Renal cortex interstitium (tissue), 11 donors: ENCODE measurements around the gene RAB9B. TPM values are rescaled to one million over a fixed set of nuclear protein-coding genes. Genes with fewer than 3 reads are reported as not detected.
A peak's percentile ranks its signal among the peaks of the same experiment; 100 is the strongest.
"Not testable (repeated sequence)": the region's sequence is repeated elsewhere in the genome, so short reads cannot be mapped to it uniquely, and the experiment has no call there.

Experiments
- DNase-seq, 11 donors: peaks; one replicate each; pipeline ENCODE4 v3.0.0-alpha.2; 2013; ENCODE audit warnings: low read depth in 9 of 11, low spot score in 4 of 11; ENCODE audit errors: extremely low read depth in 1 of 11
- polyA plus RNA-seq, 3 donors: library from polyadenylated mRNA; unstranded; fragments of 120-200 nt; gene quantifications; one replicate each; pipeline ENCODE4 v1.2.1, GENCODE V29; 2013; ENCODE audit not compliant: insufficient read length in 3 of 3

The RAB9B gene
- polyA plus RNA-seq, 3 donors, result 2.3 to 2.6 (median 2.4) TPM

GRCh38 chrX:103820802-103821201 lies 11.3 kb downstream of the RAB9B start:
- DNase-seq, result not testable (repeated sequence)

DNA sequence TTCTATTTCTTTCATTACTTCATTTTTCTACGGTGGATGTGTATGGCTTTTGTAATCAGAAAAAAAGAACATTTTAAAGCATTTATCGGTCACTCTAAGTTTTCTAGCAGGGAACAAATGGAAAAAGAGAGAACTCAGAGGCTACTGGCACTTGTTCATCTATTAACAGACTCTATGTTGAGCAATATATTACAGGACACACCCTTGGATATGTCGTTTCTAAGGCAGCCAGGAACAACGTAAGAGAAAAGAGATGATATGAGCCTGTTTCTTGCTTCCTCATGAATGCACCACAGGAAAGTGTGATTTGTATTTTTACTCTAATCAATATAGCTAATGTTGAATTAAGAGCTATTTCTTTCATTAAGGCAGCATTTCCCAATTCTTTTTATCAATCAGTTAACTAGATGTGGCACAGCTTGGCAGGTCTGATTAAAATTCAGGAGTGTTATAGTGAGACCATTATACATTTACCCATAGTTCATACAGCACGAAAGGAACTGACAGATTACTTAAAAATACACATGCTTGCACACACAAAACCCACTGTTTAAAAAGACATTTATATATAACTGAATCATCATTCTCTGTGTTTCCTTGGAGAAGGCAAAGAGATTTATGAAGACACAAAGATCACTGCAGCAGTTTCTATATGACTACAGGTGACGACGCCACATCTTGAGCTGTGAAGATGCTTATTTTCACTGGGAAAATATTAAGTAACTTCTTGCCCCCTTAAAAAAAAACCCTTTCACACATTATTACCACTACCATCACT lies 13.0 kb downstream of the RAB9B start:
- DNase-seq, result no peak

- DNase-seq, result peak in 8 of 11 donors; percentile 13 to 39 (median 24)
Measured at GRCh38 chrX:103817502-103817901, 14.6 kb downstream of the RAB9B start.

GRCh38 chrX:103817101-103817500 lies 15.0 kb downstream of the RAB9B start:
- not testable (repeated sequence) for DNase-seq

DNA sequence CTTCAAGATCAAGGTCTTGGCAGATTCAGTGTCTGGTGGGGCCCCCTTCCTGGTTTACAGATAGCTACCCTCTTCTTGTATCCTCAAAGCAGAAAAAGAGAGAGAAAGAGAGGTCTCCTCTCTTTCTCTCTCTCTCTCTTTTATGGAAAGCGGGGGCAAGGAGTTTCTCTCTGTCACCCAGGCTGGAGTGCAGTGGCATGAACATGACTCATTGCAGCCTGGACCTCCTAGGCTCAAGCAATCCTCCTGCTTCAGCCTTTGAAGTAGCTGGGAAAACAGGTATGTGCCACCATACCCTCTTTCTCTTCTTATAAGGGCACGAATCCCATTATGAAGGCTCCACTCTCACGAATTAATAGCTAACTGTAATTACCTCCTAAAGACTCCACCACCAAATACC lies 20.2 kb downstream of the RAB9B start:
- DNase-seq, result no peak

DNA sequence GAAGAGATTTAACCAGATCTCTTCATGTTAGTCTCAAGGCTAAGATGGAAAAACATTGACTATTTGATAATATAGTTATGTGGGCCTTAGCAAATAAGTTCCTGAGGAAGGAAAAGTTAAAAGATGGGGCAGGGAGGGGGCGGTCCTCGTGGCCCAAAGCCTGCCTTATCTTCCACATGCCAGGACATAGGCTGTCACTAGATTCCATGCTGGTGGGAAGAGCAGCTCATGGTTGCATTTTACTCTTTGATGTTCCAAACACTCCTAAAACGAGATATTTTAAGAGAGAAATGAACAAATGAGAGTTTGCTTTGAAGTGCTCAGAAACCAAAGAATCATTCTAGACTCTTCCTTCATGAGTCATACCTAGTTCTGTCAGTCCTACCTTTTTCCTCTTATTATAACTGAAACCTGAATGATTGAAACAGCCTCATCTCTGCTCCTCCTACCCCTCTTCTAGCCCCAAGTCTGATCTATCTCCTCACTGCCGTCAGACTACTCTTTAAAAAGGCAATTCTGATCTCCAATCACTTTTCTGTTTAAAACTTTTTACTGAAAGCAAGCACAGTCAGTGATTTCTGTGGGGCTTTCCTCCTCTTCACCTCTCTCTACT lies 25.1 kb downstream of the RAB9B start:
- DNase-seq, result no peak

DNA sequence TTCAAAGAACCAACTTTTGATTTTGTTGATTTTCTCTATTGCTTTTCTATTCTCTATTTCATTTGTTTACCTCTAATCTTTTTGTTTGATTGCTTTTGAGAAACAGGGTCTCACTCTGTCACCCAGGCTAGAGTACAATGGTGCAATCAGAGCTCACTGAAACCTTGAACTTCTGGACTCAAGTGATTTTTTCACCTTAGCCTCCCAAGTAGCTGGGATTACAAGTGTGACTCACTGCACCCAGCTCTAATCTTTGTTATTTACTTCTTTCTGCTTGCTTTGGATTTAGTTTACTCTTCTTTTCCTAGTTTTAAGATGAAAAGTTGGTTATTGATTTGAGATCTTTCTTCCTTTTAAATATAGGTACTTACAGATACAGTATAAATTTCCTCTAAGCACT lies 26.2 kb downstream of the RAB9B start:
- DNase-seq, result no peak

DNA sequence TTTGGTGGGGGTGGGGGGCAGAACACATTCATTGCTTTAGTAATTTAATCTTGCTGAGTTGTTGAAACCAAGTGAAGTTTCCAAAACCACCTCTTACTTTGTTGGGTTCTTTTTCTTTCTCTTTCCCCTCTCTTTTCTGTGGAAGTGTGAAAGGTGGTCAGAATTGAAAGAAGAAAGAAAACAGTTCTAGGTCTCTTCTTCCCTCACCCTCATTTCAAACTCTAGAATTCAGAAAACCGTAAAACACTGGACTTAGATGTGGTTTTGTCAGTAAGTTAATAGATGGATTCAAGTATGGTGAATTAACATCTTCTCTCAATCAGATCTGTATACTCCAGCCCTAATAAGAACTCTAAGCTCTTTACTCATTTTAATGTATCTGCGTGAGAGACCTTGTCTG lies 31.7 kb downstream of the RAB9B start:
- no peak for DNase-seq

DNA sequence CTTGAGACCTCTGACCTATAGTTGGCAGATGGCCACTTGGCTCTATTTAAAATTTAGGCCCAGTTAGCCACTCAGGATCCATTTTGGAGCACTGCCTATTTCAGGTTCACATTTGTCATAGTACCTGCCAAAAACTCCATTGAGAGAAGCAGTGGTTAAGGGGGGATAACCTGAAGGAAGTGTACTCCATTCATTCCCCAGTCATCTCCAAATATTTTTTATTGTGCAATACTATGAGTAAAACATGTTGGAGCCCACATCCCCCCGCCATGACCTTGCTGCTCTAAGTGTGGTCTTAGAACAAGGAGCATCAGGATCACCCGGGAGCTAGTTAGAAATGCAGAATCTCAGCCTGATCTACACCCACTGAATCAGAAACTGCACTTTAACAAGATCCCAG lies 34.4 kb downstream of the RAB9B start:
- DNase-seq, result no peak

DNA sequence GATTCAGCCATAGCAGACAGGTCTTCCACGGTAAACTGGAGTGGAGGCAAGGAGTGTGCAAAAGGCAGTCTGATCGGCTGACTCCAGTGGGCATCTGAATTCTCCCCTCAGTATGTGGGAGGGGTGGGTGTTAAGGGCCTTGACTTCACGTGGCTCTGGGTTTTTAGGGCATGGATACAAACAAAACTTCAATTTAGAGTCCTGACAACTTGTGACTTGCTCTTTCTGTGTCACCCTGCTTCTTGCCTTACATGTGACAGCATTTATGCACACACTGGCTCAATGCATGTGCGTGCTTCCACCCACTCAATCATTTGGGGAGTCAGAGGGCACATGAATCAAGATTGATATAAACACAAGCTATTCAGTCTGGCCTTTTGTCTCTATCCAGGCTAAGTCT lies 37.9 kb downstream of the RAB9B start:
- DNase-seq, result no peak

DNA sequence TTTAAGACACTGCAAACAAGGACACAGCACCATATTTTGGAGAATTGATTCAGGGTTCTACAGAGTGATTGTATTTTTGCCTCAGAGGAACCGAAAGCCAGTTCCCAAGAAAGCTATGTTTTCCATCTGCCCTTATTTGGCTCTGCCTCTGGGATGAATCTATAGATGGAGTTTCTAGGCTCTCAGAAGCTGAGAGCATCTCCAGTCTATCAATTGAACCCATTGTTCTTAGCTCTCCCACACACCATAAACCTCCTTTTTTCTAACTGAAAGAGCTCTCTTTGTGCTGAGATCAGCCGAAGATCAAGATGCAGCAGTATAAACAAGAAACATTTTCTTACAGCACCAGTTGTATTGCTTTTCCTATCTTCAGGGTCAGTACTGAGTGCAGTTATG lies 38.5 kb downstream of the RAB9B start:
- DNase-seq, result no peak

GRCh38 chrX:103792916-103793544 lies 39.0 kb downstream of the RAB9B start:
- no peak for DNase-seq

DNA sequence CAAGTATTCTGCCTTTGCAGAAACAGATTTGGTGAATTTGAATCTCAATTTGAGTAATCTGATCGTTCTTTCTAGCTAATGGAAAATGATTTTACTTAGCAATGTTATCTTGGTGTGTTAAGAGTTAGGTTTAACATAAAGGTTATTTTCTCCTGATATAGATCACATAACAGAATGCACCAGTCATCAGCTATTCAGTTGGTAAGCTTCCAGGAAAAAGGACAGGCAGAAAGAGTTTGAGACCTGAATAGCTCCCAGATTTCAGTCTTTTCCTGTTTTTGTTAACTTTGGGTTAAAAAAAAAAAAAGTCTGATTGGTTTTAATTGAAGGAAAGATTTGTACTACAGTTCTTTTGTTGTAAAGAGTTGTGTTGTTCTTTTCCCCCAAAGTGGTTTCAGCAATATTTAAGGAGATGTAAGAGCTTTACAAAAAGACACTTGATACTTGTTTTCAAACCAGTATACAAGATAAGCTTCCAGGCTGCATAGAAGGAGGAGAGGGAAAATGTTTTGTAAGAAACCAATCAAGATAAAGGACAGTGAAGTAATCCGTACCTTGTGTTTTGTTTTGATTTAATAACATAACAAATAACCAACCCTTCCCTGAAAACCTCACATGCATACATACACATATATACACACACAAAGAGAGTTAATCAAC lies 40.1 kb downstream of the RAB9B start:
- no peak for DNase-seq

DNA sequence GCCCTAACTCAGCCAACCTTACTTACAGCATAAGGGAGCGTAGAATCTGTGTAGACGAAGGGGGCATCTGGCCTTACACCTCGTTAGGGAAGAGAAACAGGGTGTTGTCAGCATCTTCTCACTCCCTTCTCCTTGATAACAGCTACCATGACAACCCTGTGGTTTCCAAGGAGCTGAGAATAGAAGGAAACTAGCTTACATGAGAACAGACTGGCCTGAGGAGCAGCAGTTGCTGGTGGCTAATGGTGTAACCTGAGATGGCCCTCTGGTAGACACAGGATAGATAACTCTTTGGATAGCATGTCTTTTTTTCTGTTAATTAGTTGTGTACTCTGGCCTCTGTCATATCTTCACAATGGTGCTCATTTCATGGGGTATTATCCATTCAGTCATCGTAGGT lies 40.8 kb downstream of the RAB9B start:
- no peak for DNase-seq

DNA sequence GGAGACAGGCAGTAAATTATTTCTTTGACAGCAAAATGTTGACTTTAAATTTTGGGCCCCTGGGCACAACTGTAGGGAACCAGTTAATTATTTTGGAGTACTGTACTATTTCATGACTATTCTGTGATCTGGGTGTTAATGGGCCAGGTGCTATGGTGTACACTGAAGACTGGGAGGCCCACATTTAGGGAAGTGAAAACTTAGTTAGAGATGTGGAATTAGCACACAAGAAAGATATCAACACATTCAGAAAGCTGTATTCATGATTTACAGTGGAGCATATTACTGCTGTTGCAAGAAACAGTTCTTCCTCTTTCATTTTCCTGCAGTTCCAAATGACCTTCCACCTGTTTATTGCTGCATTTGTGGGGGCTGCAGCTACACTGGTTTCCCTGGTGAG lies 43.1 kb downstream of the RAB9B start:
- no peak for DNase-seq

- DNase-seq, result no peak
Measured at GRCh38 chrX:103783971-103784370, 48.1 kb downstream of the RAB9B start.

DNA sequence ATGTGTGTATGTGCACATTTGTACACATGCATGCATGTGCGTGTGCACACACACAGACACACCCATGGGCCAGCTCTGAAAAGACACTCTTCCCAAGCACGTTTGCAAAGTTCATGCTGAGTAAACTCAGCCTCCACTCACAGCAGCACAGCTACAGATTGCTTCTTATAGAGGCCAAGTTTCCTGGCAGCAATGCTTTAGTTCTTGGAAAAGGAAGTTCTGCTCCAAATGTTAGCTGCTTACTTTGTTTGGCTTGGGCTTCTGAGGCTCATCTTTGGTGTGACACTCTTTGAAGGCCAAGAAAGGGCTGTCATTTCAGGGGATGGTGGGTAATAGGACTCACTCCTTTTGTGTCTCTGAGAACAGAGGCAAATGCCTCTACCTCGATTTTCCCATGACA lies 48.9 kb downstream of the RAB9B start:
- no peak for DNase-seq

DNA sequence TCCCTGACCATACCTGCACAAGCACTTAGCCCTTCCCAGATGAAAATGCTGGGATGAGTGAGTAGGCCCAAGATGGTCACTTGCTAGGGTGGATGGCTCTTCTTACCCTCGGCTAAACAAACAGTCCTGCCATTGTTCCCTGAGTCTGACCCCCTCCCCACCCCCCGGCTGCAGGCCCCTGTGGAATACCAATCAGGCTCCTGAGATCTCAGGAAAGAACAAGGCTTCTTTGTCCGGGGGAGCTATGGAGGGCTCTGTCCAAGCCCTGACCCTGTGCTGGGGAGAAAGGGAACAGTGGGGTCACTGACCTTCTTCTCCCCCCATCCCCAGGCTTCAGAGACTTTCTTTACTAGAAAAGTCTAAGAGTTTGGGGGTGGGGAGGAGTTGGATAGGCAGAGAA lies 49.4 kb downstream of the RAB9B start:
- no peak for DNase-seq

GRCh38 chrX:103781706-103782105 lies 50.4 kb downstream of the RAB9B start:
- no peak for DNase-seq

DNA sequence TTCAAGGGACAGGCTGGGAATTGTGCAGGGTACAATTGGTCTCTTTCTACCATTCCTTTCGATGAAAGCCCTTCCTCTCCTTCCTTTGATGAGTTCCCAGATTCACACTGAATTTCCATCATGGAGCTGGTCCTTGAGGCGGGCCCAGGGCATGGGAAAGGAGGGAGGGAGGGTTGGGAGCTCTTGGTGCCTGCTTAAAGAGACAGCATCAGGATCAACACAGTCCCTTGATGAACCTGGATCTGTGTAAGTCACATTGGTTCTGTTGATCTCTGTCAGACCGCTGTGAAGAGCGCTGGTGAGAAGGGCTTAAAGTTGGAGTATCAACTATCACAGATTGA lies 51.0 kb downstream of the RAB9B start:
- DNase-seq, result no peak
